Upper lobe of right lung (tissue), 1 donor: ENCODE results near the gene CDK5R1. TPM values are rescaled to one million over a fixed set of nuclear protein-coding genes. Genes with fewer than 3 reads are reported as not detected.

ENCODE experiments used
- ATAC-seq: fragments of 200-7000 bp; cut with Tn5 transposase; one replicate; pipeline ENCODE4 v1.9.1; 2020; ENCODE audit warnings: mild to moderate bottlenecking, moderate library complexity
- DNase-seq: peaks from one replicate; pipeline ENCODE4 v3.0.0-alpha.2; 2020
- H3K27ac ChIP-seq: fragments of 200-600 bp; one replicate; pipeline ENCODE4 v1.8.0; 2022
- H3K27me3 ChIP-seq: fragments of 200-600 bp; one replicate; pipeline ENCODE4 v1.8.0; 2022; ENCODE audit warnings: mild to moderate bottlenecking
- H3K36me3 ChIP-seq: fragments of 200-600 bp; one replicate; pipeline ENCODE4 v1.8.0; 2022
- H3K4me1 ChIP-seq: fragments of 200-600 bp; one replicate; pipeline ENCODE4 v1.8.0; 2022
- H3K4me3 ChIP-seq: fragments of 200-600 bp; one replicate; pipeline ENCODE4 v1.8.0; 2022; ENCODE audit warnings: mild to moderate bottlenecking
- H3K9me3 ChIP-seq: fragments of 200-600 bp; one replicate; pipeline ENCODE4 v1.8.0; 2022
- CTCF ChIP-seq: fragments of 200-600 bp; IDR thresholded peaks from one replicate; pipeline ENCODE4 v1.8.0; 2022; ENCODE audit warnings: antibody characterized with exemption
- intact Hi-C: fragments of 100-400 bp; cut with DNase I; formaldehyde crosslinking; loops from one replicate; pipeline ENCODE4 v1.11.0; 2022
- total RNA-seq: library from RNA; stranded (reverse); fragmentation: NEBNext Ultra II Directional; extraction: Animal tissue kit (Norgen Biotek cat#: 25700); gene quantifications from one replicate; pipeline ENCODE4 v1.2.1, GENCODE V29; 2021
- donor health status: DM: no; HTN: yes; CAD: no; lungs with severe emphysema.

CDK5R1 gene
- total RNA-seq, 1 donor from 2014 or later = 1.6 TPM

DNA sequence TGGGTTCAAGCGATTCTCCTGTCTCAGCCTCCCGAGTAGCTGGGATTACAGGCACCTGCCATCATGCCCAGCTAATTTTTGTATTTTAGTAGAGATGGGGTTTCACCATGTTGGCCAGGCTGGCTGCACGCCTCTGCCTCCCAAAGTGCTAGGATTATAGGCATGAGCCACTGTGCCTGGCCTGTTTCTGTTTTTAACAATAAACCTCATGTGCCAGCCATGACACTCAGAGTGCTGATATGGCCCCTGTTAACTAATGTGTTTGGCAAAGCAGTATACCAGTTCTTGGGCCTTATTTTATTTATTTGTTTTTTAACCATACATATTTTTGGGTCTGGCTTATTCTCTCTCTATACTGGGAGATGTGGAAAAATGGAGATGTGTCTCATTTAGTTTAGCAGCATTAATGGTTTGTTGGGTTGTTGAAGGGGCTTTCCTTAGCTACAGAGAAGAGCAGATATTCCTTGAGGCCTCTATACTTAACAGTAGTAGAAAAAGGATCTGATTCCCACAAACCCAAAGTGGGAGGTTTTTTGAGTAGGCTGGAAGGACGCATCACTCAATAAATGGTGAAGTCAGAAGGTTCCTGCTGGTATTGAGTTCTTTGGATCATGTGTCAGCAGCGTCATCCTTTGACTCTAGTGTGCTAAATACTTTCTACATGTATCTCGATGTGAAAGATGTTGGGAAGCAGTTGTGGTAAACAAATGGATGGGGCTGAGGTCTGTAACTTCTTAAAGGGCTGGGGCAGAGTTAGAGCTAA lies 16.2 kb upstream of the CDK5R1 start:
- Histone ChIP-seq H3K27ac (no peak overlapping the region), H3K36me3 (peaks cover 98% of the 10 kb centered on the region), H3K4me3 (no peak overlapping the region), H3K9me3 (no peaks in the 10 kb centered on the region), H3K4me1 (no peaks in the 10 kb centered on the region), H3K27me3 (no peaks in the 10 kb centered on the region)
- ATAC-seq = no peak
- no peak for DNase-seq
- no peak for TF ChIP-seq CTCF
- intact Hi-C loops = no loop called here

DNA sequence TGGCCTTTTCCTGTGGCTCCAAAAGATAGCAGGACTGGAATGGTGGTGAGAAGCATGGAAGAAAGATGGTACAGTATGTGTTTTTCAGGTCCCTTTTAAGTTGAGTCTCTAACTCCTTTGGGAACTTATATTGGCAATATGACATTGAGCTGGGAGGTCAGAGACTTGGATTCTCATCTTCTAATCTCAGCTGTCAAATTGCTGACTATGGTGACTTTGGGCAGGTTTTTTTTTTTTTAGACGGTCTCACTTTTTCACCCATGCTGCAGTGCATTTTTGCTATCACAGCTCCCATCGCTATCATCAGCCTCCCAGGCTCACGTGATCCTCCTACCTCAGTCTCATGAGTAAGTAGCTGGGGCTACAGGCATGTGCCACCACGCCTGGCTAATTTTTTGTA lies 15.1 kb upstream of the CDK5R1 start:
- H3K27me3 ChIP-seq = no peaks in the 10 kb centered on the region
- no peak for TF ChIP-seq CTCF
- no peak overlapping the region for H3K4me3 ChIP-seq
- H3K9me3 ChIP-seq = no peaks in the 10 kb centered on the region
- peaks cover 98% of the 10 kb centered on the region for H3K36me3 ChIP-seq
- no peak overlapping the region for H3K27ac ChIP-seq
- intact Hi-C loops = no loop called here
- no peak for ATAC-seq
- DNase-seq = no peak
- no peaks in the 10 kb centered on the region for H3K4me1 ChIP-seq

DNA sequence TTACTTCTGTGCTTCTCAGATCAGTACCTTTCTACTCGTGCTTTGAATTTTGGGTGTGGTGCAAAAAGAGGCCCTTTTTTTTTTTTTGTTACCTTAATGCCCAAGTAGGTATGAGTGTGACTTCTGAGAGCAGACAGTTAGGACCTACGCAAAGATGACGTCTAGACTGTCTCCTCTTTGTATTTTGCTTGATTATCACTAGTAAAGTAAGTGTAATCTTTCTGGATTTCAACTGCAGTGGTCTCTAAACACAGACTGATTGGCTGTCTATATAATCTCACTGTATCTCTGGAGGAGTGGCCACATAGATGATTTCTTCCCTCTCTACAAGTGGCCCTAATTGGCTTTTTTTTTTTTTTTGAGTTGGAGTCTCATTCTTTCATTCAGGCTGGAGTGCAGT lies 11.5 kb upstream of the CDK5R1 start:
- H3K4me1 ChIP-seq = no peaks in the 10 kb centered on the region
- no peak overlapping the region for H3K27ac ChIP-seq
- H3K9me3 ChIP-seq = no peaks in the 10 kb centered on the region
- intact Hi-C loops = no loop called here
- H3K27me3 ChIP-seq = no peaks in the 10 kb centered on the region
- DNase-seq = no peak
- TF ChIP-seq CTCF = no peak
- ATAC-seq = no peak
- peaks cover 99% of the 10 kb centered on the region for H3K36me3 ChIP-seq
- no peak overlapping the region for H3K4me3 ChIP-seq

DNA sequence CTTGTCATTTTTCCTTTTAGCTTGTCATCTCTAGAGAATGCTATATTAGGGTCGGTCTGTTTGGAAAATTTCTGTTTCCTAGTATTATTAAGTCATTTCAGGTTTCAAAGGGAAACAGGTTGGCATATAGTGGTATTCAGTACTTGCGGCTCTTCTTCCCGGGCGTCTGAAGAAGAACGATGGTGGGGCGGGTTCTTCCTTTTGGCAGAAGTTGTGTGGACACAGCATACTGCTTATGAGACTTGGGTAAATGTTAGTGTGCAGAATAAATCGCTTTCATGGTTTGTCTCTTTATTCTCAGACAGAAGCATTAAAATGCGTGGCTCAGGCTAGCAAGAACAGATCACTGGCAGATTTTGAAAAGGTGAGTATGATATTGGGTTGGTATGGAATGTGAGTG lies 9.6 kb upstream of the CDK5R1 start:
- Histone ChIP-seq H3K4me1 (no peaks in the 10 kb centered on the region), H3K27me3 (no peaks in the 10 kb centered on the region), H3K9me3 (no peaks in the 10 kb centered on the region), H3K27ac (no peak overlapping the region), H3K36me3 (peaks cover 99% of the 10 kb centered on the region), H3K4me3 (no peak overlapping the region)
- intact Hi-C loops = no loop called here
- ATAC-seq = no peak
- no peak for DNase-seq
- no peak for TF ChIP-seq CTCF

GRCh38 chr17:32479074-32479617 lies 7.6 kb upstream of the CDK5R1 start:
- H3K27ac ChIP-seq = no peak overlapping the region
- H3K27me3 ChIP-seq = no peaks in the 10 kb centered on the region
- H3K4me1 ChIP-seq = peaks cover 6% of the 10 kb centered on the region
- no peaks in the 10 kb centered on the region for H3K9me3 ChIP-seq
- peaks cover 89% of the 10 kb centered on the region for H3K36me3 ChIP-seq
- ATAC-seq (no peak), DNase-seq (no peak)
- H3K4me3 ChIP-seq = no peak overlapping the region
- TF ChIP-seq CTCF = no peak
- intact Hi-C loops = no loop called here
